PC-3 (cell line): ENCODE measurements around the gene TOLLIP.

ENCODE experiments used
- CTCF ChIP-seq: fragments of 300-600 bp; sonication (generic); conservative IDR thresholded peaks from 2 replicates; pipeline ENCODE4 v1.5.1; 2017; ENCODE audit warnings: antibody characterized with exemption, low read depth, mild to moderate bottlenecking, low read length
- EZH2phosphoT487 ChIP-seq: fragments of 300-600 bp; sonication (generic); IDR thresholded peaks from 2 replicates; pipeline ENCODE4 v1.6.1; 2018; ENCODE audit warnings: mild to moderate bottlenecking, antibody characterized with exemption, low read length, borderline replicate concordance

GRCh38 chr11:1299621-1300020, 9.8 kb downstream of the TOLLIP start:
- TF ChIP-seq CTCF (no peak), EZH2phosphoT487 (no peak)
